ENCODE data around the gene CDC42SE1.
A peak's percentile ranks its signal among the peaks of the same experiment; 100 is the strongest.

Gene CDC42SE1

DNA sequence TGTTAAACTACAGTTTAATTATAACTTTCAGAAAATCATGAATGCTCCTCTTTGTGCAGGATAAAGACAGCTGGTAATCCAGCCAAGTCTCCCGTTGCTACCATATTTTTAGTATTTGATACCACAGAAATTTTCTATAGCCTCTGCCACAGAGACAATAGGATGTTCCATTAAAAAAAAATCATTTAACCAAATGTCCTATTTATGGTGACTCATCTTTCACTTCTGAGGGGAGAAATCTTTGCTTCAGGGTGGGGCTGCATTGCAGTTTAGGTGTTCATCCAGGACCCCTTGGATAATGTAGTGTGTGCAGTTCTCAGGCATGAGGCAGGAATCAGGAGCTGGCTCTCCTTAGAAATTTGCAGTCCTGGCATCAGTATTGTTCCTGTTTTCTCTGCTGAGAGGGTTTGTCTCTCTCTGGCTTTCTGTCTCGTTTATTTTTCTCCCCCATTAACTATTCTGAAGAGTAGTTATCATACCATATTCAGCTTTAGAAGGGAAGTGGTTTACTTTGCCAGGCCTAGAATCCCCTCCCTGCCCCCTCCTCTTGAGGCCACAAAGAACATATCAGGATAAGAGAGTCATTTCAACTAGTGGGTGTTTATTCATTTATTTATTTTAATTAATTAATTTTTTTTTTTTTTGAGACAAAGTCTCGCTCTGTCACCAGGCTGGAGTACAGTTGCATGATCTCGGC lies 48.1 kb downstream of the CDC42SE1 start:
- H3K27ac ChIP-seq: no peak overlapping the region

DNA sequence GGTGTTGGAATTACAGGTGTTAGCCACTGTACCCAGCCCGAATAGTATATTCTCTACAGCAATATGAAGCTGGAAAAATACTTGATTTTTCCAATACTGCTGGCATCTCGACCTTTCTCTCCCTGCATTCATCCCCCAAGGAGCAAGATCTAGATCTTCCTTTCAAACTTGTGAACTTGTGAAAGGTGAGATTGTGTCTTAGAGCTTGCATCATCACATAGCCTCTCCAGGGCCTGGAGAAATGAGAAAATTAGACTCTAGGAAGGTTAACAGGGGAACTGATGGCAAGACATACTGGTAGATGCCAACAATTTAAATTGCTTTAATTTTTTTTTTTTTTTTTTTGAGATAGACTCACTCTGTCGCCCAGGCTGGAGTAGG lies 49.1 kb downstream of the CDC42SE1 start:
- TF ChIP-seq, protein P1, sequence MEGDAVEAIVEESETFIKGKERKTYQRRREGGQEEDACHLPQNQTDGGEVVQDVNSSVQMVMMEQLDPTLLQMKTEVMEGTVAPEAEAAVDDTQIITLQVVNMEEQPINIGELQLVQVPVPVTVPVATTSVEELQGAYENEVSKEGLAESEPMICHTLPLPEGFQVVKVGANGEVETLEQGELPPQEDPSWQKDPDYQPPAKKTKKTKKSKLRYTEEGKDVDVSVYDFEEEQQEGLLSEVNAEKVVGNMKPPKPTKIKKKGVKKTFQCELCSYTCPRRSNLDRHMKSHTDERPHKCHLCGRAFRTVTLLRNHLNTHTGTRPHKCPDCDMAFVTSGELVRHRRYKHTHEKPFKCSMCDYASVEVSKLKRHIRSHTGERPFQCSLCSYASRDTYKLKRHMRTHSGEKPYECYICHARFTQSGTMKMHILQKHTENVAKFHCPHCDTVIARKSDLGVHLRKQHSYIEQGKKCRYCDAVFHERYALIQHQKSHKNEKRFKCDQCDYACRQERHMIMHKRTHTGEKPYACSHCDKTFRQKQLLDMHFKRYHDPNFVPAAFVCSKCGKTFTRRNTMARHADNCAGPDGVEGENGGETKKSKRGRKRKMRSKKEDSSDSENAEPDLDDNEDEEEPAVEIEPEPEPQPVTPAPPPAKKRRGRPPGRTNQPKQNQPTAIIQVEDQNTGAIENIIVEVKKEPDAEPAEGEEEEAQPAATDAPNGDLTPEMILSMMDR (conservative IDR thresholded peaks at IDR 0.05): no peak

More for the DNA sequence above, 48.1 kb downstream of the CDC42SE1 start:
- TF ChIP-seq, protein P1 (conservative IDR thresholded peaks at IDR 0.05): no peak

DNA sequence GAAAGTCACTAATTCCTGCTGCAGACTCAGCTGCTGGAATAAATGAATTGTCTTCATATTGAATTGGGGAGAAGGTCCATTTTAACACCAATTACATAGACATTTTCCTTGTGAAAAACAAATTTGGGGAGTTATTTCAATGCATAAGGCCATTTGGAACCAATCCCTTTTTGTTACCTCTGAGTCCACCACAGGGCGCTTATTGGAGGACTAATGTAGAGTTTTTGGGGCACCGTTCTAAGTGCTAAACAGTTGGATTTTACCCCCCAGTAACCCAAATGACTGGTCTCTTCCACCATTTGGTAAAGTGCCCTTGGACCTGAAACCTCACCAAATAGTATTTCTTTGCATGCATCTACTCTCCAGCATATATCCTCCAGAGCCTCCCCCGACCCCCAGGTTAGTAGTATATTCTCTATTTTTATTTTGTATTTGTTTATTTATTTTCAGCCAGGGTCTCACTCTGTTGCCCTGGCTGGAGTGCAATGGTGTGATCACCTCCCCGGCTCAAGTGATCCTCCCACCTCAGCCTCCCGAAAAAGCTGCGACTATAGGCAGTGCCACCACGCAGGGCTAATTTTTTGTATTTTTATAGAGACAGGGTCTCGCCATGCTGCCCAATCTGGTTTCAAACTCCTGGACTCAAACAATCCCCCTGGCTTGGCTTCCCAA lies 49.6 kb downstream of the CDC42SE1 start:
- no peak overlapping the region for H3K27ac ChIP-seq

More for the DNA sequence above, 49.1 kb downstream of the CDC42SE1 start:
- H3K27ac ChIP-seq: no peak overlapping the region

DNA sequence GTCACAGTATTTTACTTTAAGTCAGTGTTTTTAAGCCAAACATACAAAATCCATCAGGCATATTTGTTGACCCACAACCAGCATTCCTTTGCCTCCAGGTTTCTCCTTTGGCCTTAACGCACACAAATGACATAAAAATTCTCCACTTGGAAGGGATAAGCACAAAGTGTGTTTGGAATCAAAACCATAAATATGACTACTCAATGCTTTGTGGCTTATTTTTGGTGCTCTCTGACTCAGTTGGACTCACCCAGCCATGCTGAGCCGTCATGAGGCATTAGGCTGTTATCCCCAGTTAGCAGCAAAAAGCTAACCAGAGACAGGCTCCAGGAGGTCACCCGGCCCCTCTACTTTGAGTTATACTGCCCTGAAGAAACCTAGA lies 50.2 kb downstream of the CDC42SE1 start:
- TF ChIP-seq, protein P1 (conservative IDR thresholded peaks at IDR 0.05): no peak
- H3K27ac ChIP-seq: peak overlapping the region; percentile 93

More for the DNA sequence above, 49.6 kb downstream of the CDC42SE1 start:
- TF ChIP-seq, protein P1 (conservative IDR thresholded peaks at IDR 0.05): no peak

DNA sequence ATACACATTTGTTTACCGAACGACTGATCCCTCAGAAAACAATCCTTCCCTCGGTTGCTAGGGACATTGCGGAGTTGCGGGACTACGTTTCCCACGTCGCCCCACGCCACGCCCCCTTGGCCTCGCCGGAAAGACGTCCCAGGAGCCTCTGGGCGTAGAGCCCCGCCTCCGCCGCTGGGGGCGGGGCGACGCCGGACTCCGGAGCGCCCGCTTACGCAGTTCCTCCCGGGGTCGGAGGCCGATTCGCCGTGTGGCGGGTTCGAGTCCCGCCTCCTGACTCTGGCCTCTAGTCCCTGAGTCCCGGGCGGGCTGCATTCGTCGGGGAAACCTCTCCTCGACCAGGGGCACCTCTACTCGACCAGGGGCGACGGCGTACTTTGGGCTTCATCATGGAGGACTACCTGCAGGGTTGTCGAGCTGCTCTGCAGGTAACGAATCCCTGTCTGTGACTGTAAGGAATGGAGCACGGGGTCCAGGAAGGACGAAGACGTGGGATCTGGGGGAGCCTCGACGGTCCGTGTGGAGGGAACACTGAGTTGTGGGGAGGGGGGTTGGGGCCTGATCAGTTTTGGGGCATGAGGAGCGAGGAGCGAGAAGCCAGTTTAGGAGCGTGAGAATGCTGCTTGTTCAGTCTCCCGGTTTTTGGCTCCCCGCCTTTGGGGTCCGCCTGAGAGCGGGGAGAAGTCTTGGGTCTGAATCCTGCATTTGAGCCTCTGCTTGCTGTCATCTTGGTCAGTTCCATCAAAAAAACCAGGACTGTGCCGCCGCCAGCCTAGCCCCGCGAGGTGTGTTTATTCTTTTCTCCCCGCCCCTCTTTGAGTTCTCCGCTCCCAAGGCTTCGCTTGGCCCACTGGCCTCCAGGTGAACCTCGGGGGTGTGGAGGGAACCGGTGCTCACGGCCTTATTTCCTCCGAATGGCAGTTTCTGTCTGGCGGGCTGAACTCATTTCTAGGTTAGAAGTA lies 50.9 kb downstream of the CDC42SE1 start, which contains the start of gene PRUNE1:
TSS of gene PRUNE1 (plus strand) at position 206 of the 962 bp plus-strand sequence. CDS start at position 390, 184 bp downstream.
- TF ChIP-seq, protein P1 (conservative IDR thresholded peaks at IDR 0.05): no peak
- peak within 1 kb of the TSS; percentile 93 for H3K27ac ChIP-seq

DNA sequence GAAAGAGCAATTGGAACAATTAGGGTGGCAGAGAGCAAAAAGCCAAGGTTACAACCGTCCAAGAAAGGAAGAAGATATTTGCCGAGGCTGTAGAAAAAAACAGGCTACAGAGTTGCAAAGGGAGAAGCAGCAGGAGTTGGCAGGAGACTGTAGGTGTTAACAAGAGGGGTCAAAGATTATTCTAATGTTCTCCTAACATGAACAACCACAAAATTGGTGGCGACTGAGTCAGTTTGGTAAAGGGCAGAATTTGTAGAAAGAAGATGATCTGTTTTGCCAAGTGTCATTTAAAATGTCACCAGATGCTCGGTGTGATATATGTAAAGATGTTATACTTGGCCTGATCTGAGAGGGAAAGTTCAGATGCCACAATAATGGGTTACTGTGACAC lies 51.6 kb downstream of the CDC42SE1 start:
- TF ChIP-seq, protein P1 (conservative IDR thresholded peaks at IDR 0.05): no peak
- H3K27ac ChIP-seq: peak overlapping the region; percentile 93
